ENCODE data around the gene RBM45. TPM values are rescaled to one million over a fixed set of nuclear protein-coding genes. Genes with fewer than 3 reads are reported as not detected.

Gene RBM45
- polyA plus RNA-seq, 1 donor (not counting 4 experiments of a cell fraction or from before 2014, with no cell fraction given): 19.1 TPM

GRCh38 chr2:178155524-178155923, 43.3 kb downstream of the RBM45 start:
- no peak for DNase-seq (ENCODE audit: low read depth, low spot score)

GRCh38 chr2:178157574-178157973, 45.3 kb downstream of the RBM45 start:
- dilution Hi-C loops (cut with MboI; ENCODE audit: extremely low pct_ligation_motif_present, low sequenced_read_pairs): no loop called here
- DNase-seq (ENCODE audit: low read depth, low spot score) (no peak), FAIRE-seq (no peak)
- Histone ChIP-seq H4K20me1 (ENCODE audit: control insufficient read depth, extremely low read depth, insufficient read depth, low read length) (no peaks in the 10 kb centered on the region), H2AFZ (ENCODE audit: control insufficient read depth, low read length) (no peak overlapping the region), H3K27ac (ENCODE audit: control insufficient read depth, insufficient read depth, low read length) (no peak overlapping the region), H3K4me2 (ENCODE audit: control insufficient read depth, extremely low read depth, insufficient read depth, low read depth, low read length) (no peak overlapping the region), H3K9ac (ENCODE audit: control insufficient read depth, extremely low read depth, insufficient read depth, low read length) (no peak overlapping the region), H3K4me3 (ENCODE audit: control insufficient read depth in 2 of 3, extremely low read depth in 1 of 3, insufficient read depth in 2 of 3, low read depth in 1 of 3, low read length in 3 of 3) (no peak overlapping the region), H3K79me2 (ENCODE audit: control insufficient read depth, insufficient read depth, low read length) (no peaks in the 10 kb centered on the region), H3K4me1 (ENCODE audit: control insufficient read depth, extremely low read depth, insufficient read depth, low read length) (no peaks in the 10 kb centered on the region), H3K9me3 (ENCODE audit: control insufficient read depth, low read depth, low read length) (no peaks in the 10 kb centered on the region), H3K27me3 (ENCODE audit: control insufficient read depth, extremely low read depth, insufficient read depth, low read length) (no peaks in the 10 kb centered on the region), H3K36me3 (ENCODE audit: control insufficient read depth in 2 of 2, extremely low read depth in 1 of 2, insufficient read depth in 2 of 2, low read length in 2 of 2) (no peaks in the 10 kb centered on the region), H3K9me1 (ENCODE audit: control insufficient read depth, extremely low read depth, insufficient read depth, low read length) (no peaks in the 10 kb centered on the region)
- TF ChIP-seq CTCF (optimal IDR thresholded peaks at IDR 0.05 in 1 of 3, IDR thresholded peaks at IDR 0.05 in 1 of 3, conservative IDR thresholded peaks at IDR 0.05 in 1 of 3; ENCODE audit: extremely low read depth in 1 of 3, insufficient read depth in 2 of 3, low read length in 3 of 3) (no peak), EZH2 (IDR thresholded peaks at IDR 0.05; ENCODE audit: low read length) (no peak)

More at GRCh38 chr2:178155524-178155923, 43.3 kb downstream of the RBM45 start:
- Histone ChIP-seq H3K9ac (ENCODE audit: control insufficient read depth, extremely low read depth, insufficient read depth, low read length) (no peak overlapping the region), H3K4me2 (ENCODE audit: control insufficient read depth, extremely low read depth, insufficient read depth, low read depth, low read length) (no peak overlapping the region), H3K79me2 (ENCODE audit: control insufficient read depth, insufficient read depth, low read length) (no peaks in the 10 kb centered on the region), H3K27me3 (ENCODE audit: control insufficient read depth, extremely low read depth, insufficient read depth, low read length) (no peaks in the 10 kb centered on the region), H3K4me3 (ENCODE audit: control insufficient read depth in 2 of 3, extremely low read depth in 1 of 3, insufficient read depth in 2 of 3, low read depth in 1 of 3, low read length in 3 of 3) (no peak overlapping the region), H3K9me3 (ENCODE audit: control insufficient read depth, low read depth, low read length) (no peaks in the 10 kb centered on the region), H3K9me1 (ENCODE audit: control insufficient read depth, extremely low read depth, insufficient read depth, low read length) (no peaks in the 10 kb centered on the region), H4K20me1 (ENCODE audit: control insufficient read depth, extremely low read depth, insufficient read depth, low read length) (no peaks in the 10 kb centered on the region), H3K36me3 (ENCODE audit: control insufficient read depth in 2 of 2, extremely low read depth in 1 of 2, insufficient read depth in 2 of 2, low read length in 2 of 2) (no peaks in the 10 kb centered on the region), H3K4me1 (ENCODE audit: control insufficient read depth, extremely low read depth, insufficient read depth, low read length) (no peaks in the 10 kb centered on the region), H2AFZ (ENCODE audit: control insufficient read depth, low read length) (no peak overlapping the region), H3K27ac (ENCODE audit: control insufficient read depth, insufficient read depth, low read length) (no peak overlapping the region)
- FAIRE-seq: no peak
- no peak for TF ChIP-seq CTCF (optimal IDR thresholded peaks at IDR 0.05 in 1 of 3, IDR thresholded peaks at IDR 0.05 in 1 of 3, conservative IDR thresholded peaks at IDR 0.05 in 1 of 3; ENCODE audit: extremely low read depth in 1 of 3, insufficient read depth in 2 of 3, low read length in 3 of 3)
- TF ChIP-seq EZH2 (IDR thresholded peaks at IDR 0.05; ENCODE audit: low read length): no peak
- dilution Hi-C loops (cut with MboI; ENCODE audit: extremely low pct_ligation_motif_present, low sequenced_read_pairs): no loop called here
